CD4-positive, alpha-beta memory T cell (primary cell): ENCODE data around the gene C16orf82. TPM values are rescaled to one million over a fixed set of nuclear protein-coding genes. Genes with fewer than 3 reads are reported as not detected.

Experiments used
- CTCF ChIA-PET: fragments of 350-600 bp; sonication (Branson Sonifier 250); formaldehyde crosslinking; loops from one replicate; lab custom pipeline; 2021; ENCODE audit warnings: inconsistent platforms; ENCODE audit not compliant: partially characterized antibody; lab: Charles Lee
- POLR2A ChIA-PET: fragments of 350-600 bp; sonication (Branson Sonifier 250); formaldehyde crosslinking; loops from one replicate; lab custom pipeline; 2021; ENCODE audit not compliant: partially characterized antibody; lab: Charles Lee
- DNase-seq, 5 donors: peaks; one replicate each; pipeline versions ENCODE4 v3.0.0 to v3.0.0-alpha.2; 2020 to 2022; ENCODE audit warnings: mixed read lengths in 1 of 5
- H3K27ac ChIP-seq: one replicate; pipeline ENCODE4 v1.7.0; 2013; ENCODE audit warnings: low read depth, low read length
- H3K27me3 ChIP-seq: 2 replicates; pipeline ENCODE4 v1.7.0; 2013; ENCODE audit warnings: mild to moderate bottlenecking, low read length, moderate library complexity; ENCODE audit not compliant: insufficient read depth
- H3K36me3 ChIP-seq: 2 replicates; pipeline ENCODE4 v1.7.0; 2013; ENCODE audit warnings: mild to moderate bottlenecking, low read length, moderate library complexity; ENCODE audit not compliant: insufficient read depth
- H3K4me1 ChIP-seq: 2 replicates; pipeline ENCODE4 v1.7.0; 2013; ENCODE audit warnings: mild to moderate bottlenecking, low read length, moderate library complexity; ENCODE audit not compliant: insufficient read depth
- H3K4me3 ChIP-seq, 2 donors: one replicate each; pipeline ENCODE4 v1.7.0; 2013; ENCODE audit warnings: low read length in 2 of 2, mild to moderate bottlenecking in 1 of 2
- H3K9me3 ChIP-seq, 2 donors: one replicate each; pipeline ENCODE4 v1.7.0; 2013; ENCODE audit warnings: low read length in 2 of 2, control low read depth in 1 of 2; ENCODE audit not compliant: control insufficient read depth in 1 of 2
- H3K27ac Mint-ChIP-seq, 7 donors: one replicate each; pipeline ENCODE4 v1.8.0; 2020 to 2021; ENCODE audit warnings: mixed read lengths in 7 of 7, mild to moderate bottlenecking in 6 of 7, inconsistent platforms in 3 of 7, moderate library complexity in 3 of 7
- H3K27me3 Mint-ChIP-seq, 2 donors: one replicate each; pipeline ENCODE4 v1.8.0; 2020 to 2021; ENCODE audit warnings: mixed read lengths in 2 of 2
- H3K36me3 Mint-ChIP-seq, 2 donors: one replicate each; pipeline ENCODE4 v1.8.0; 2020 to 2021; ENCODE audit warnings: mixed read lengths in 2 of 2, inconsistent platforms in 1 of 2, mild to moderate bottlenecking in 1 of 2
- H3K4me1 Mint-ChIP-seq, 4 donors: one replicate each; pipeline ENCODE4 v1.8.0; 2020 to 2021; ENCODE audit warnings: mixed read lengths in 4 of 4, mild to moderate bottlenecking in 1 of 4
- H3K4me3 Mint-ChIP-seq, 8 donors: one replicate each; pipeline ENCODE4 v1.8.0; 2020 to 2021; ENCODE audit warnings: mixed read lengths in 8 of 8, mild to moderate bottlenecking in 7 of 8, moderate library complexity in 6 of 8, inconsistent platforms in 3 of 8
- H3K9me3 Mint-ChIP-seq, 8 donors: one replicate each; pipeline ENCODE4 v1.8.0; 2020 to 2021; ENCODE audit warnings: mixed read lengths in 8 of 8, mild to moderate bottlenecking in 5 of 8, inconsistent platforms in 3 of 8, moderate library complexity in 1 of 8
- intact Hi-C: fragments of 100-400 bp; cut with micrococcal nuclease; formaldehyde crosslinking; loops from one replicate; pipeline ENCODE4 v1.15.1; 2023
- polyA plus RNA-seq, 2 donors: library from polyadenylated mRNA; unstranded; fragments of 300-500 nt; fragmentation: Illumina TruSeq; gene quantifications; one replicate each; pipeline ENCODE4 v1.2.3, GENCODE V29; 2021
- total RNA-seq, 2 experiments: library from RNA; stranded (reverse); gene quantifications; one replicate each; pipeline ENCODE4 v1.2.3, GENCODE V29; 2021

The C16orf82 gene
- total and polyA plus RNA-seq, 4 experiments from 2014 or later: not detected

GRCh38 chr16:27111486-27111885 is 44.8 kb downstream of the C16orf82 start:
- intact Hi-C loops: loop anchor here (10.0 kb wide), 2 partner anchors 57 to 1877 kb away; no protein-coding TSS in a partner anchor
- POLR2A ChIA-PET: no interaction called here
- Mint-ChIP-seq H3K27me3 (peaks cover 1 to 4% of the 10 kb centered on the region in 2 donors), H3K4me3 (peak overlapping the region in 1 of 8 donors; percentile 18), H3K27ac (peak overlapping the region in 5 of 7 donors; percentile 4 to 77 (median 17)), H3K9me3 (peaks cover 0 to 9% (median 4%) of the 10 kb centered on the region in 8 donors), H3K36me3 (no peaks in the 10 kb centered on the region), H3K4me1 (peaks cover 2 to 11% (median 6%) of the 10 kb centered on the region in 4 donors)
- H3K27ac ChIP-seq: no peak overlapping the region
- no peaks in the 10 kb centered on the region for H3K9me3 ChIP-seq
- H3K36me3 ChIP-seq: no peaks in the 10 kb centered on the region
- no peaks in the 10 kb centered on the region for H3K27me3 ChIP-seq
- peaks cover 7% of the 10 kb centered on the region for H3K4me1 ChIP-seq
- H3K4me3 ChIP-seq: no peak overlapping the region
- CTCF ChIA-PET: interaction anchor here (0.7 to 2.2 kb wide), 4 partner anchors 58 to 256 kb away, joined by 3 to 7 read pairs (median 4); partner anchors contain the start of gene KDM8
- no peak for DNase-seq

GRCh38 chr16:27112093-27112811 is 45.5 kb downstream of the C16orf82 start:
- peaks cover 7% of the 10 kb centered on the region for H3K4me1 ChIP-seq
- H3K4me3 ChIP-seq: no peak overlapping the region
- Mint-ChIP-seq H3K36me3 (no peaks in the 10 kb centered on the region), H3K4me1 (peaks cover 2 to 11% (median 6%) of the 10 kb centered on the region in 4 donors), H3K27me3 (peaks cover 2 to 6% of the 10 kb centered on the region in 2 donors), H3K27ac (peak overlapping the region in 4 of 7 donors; percentile 10 to 73 (median 58)), H3K9me3 (peaks cover 0 to 9% (median 4%) of the 10 kb centered on the region in 8 donors), H3K4me3 (peak overlapping the region in 1 of 8 donors; percentile 9)
- H3K27ac ChIP-seq: no peak overlapping the region
- H3K9me3 ChIP-seq: no peaks in the 10 kb centered on the region
- no peak for DNase-seq
- H3K27me3 ChIP-seq: no peaks in the 10 kb centered on the region
- CTCF ChIA-PET: interaction anchor here (2.2 kb wide), 1 partner anchor 57 kb away, joined by 7 read pairs; no protein-coding TSS in a partner anchor
- no peaks in the 10 kb centered on the region for H3K36me3 ChIP-seq
- intact Hi-C loops: loop anchor here (10.0 kb wide), 2 partner anchors 57 to 1877 kb away; no protein-coding TSS in a partner anchor
- POLR2A ChIA-PET: no interaction called here

GRCh38 chr16:27113341-27113841 is 46.7 kb downstream of the C16orf82 start:
- no peaks in the 10 kb centered on the region for H3K9me3 ChIP-seq
- peak overlapping the region in 4 of 7 donors; percentile 25 to 77 (median 54) for H3K27ac Mint-ChIP-seq
- DNase-seq: no peak
- ChIA-PET POLR2A (no interaction called here), CTCF (no interaction called here)
- H3K4me1 ChIP-seq: peaks cover 7% of the 10 kb centered on the region
- peaks cover 0 to 9% (median 4%) of the 10 kb centered on the region in 8 donors for H3K9me3 Mint-ChIP-seq
- peaks cover 2 to 11% (median 6%) of the 10 kb centered on the region in 4 donors for H3K4me1 Mint-ChIP-seq
- no peaks in the 10 kb centered on the region for H3K27me3 ChIP-seq
- no peak overlapping the region for H3K4me3 ChIP-seq
- intact Hi-C loops: loop anchor here (10.0 kb wide), 2 partner anchors 59 to 1879 kb away; no protein-coding TSS in a partner anchor
- H3K4me3 Mint-ChIP-seq: no peak overlapping the region
- peaks cover 6 to 7% of the 10 kb centered on the region in 2 donors for H3K27me3 Mint-ChIP-seq
- H3K36me3 ChIP-seq: no peaks in the 10 kb centered on the region
- H3K27ac ChIP-seq: no peak overlapping the region
- H3K36me3 Mint-ChIP-seq: no peaks in the 10 kb centered on the region

GRCh38 chr16:27114006-27114405 is 47.3 kb downstream of the C16orf82 start:
- Mint-ChIP-seq H3K4me3 (no peak overlapping the region), H3K9me3 (peaks cover 0 to 9% (median 5%) of the 10 kb centered on the region in 8 donors), H3K36me3 (no peaks in the 10 kb centered on the region), H3K27me3 (peaks cover 6 to 10% of the 10 kb centered on the region in 2 donors), H3K4me1 (peaks cover 2 to 11% (median 6%) of the 10 kb centered on the region in 4 donors), H3K27ac (peak overlapping the region in 2 of 7 donors; percentile 65 to 75)
- POLR2A ChIA-PET: no interaction called here
- Histone ChIP-seq H3K27me3 (no peaks in the 10 kb centered on the region), H3K27ac (no peak overlapping the region), H3K36me3 (no peaks in the 10 kb centered on the region), H3K4me3 (no peak overlapping the region), H3K9me3 (no peaks in the 10 kb centered on the region), H3K4me1 (peaks cover 6% of the 10 kb centered on the region)
- intact Hi-C loops: loop anchor here (10.0 kb wide), 2 partner anchors 59 to 1879 kb away; no protein-coding TSS in a partner anchor
- CTCF ChIA-PET: no interaction called here
- DNase-seq: no peak

GRCh38 chr16:27118526-27118925 is 51.8 kb downstream of the C16orf82 start:
- POLR2A ChIA-PET: interaction anchor here (0.8 kb wide), 1 partner anchor 8 kb away, joined by 3 read pairs; no protein-coding TSS in a partner anchor
- Mint-ChIP-seq H3K27ac (peak overlapping the region in 1 of 7 donors; percentile 11), H3K27me3 (peaks cover 11 to 14% of the 10 kb centered on the region in 2 donors), H3K36me3 (peaks cover 1 to 3% of the 10 kb centered on the region in 2 donors), H3K4me3 (no peak overlapping the region), H3K9me3 (peaks cover 3 to 38% (median 23%) of the 10 kb centered on the region in 8 donors), H3K4me1 (peaks cover 0 to 3% (median 0%) of the 10 kb centered on the region in 4 donors)
- H3K36me3 ChIP-seq: no peaks in the 10 kb centered on the region
- intact Hi-C loops: loop anchor here (10.0 kb wide), 2 partner anchors 64 to 1884 kb away; no protein-coding TSS in a partner anchor
- no peak overlapping the region for H3K4me3 ChIP-seq
- H3K27ac ChIP-seq: no peak overlapping the region
- CTCF ChIA-PET: no interaction called here
- H3K27me3 ChIP-seq: no peaks in the 10 kb centered on the region
- H3K4me1 ChIP-seq: no peaks in the 10 kb centered on the region
- H3K9me3 ChIP-seq: no peaks in the 10 kb centered on the region
- no peak for DNase-seq

Other genes with a start within 250 kb of the C16orf82 start
- gene KDM8, start 136.6 kb downstream of the C16orf82 start, total RNA-seq: 10 to 100 TPM; 28.6 to 31.0 TPM
- 1 to 10 TPM; 4.8 to 8.1 TPM for gene KDM8, start 136.6 kb downstream of the C16orf82 start, polyA plus RNA-seq
- 10 to 100 TPM; 66.6 to 70.7 TPM for gene NSMCE1, start 201.8 kb downstream of the C16orf82 start, total RNA-seq
- gene NSMCE1, start 201.8 kb downstream of the C16orf82 start, polyA plus RNA-seq: 100 to 1,000 TPM; 142 to 202 TPM
- 100 to 1,000 TPM; 143 to 152 TPM for gene IL4R, start 247.0 kb downstream of the C16orf82 start, total RNA-seq
- 10 to 100 TPM; 32.6 to 66.1 TPM for gene IL4R, start 247.0 kb downstream of the C16orf82 start, polyA plus RNA-seq